HUES64 (cell line): Measurements from ENCODE around the gene ACHE.

Experiments
- H3K27ac ChIP-seq: 2 replicates; pipeline ENCODE4 v1.7.0; 2013; ENCODE audit warnings: low read depth, low read length, inconsistent platforms
- H3K27me3 ChIP-seq: 2 replicates; pipeline ENCODE4 v1.6.1; 2013; ENCODE audit warnings: mild to moderate bottlenecking, low read length; ENCODE audit not compliant: insufficient read depth
- H3K36me3 ChIP-seq: 2 replicates; pipeline ENCODE4 v1.6.1; 2013; ENCODE audit warnings: mild to moderate bottlenecking, low read length; ENCODE audit not compliant: insufficient read depth
- H3K4me1 ChIP-seq: 2 replicates; pipeline ENCODE4 v1.6.1; 2013; ENCODE audit warnings: mild to moderate bottlenecking, low read length, moderate library complexity; ENCODE audit not compliant: insufficient read depth
- H3K4me3 ChIP-seq: 2 replicates; pipeline ENCODE4 v1.5.1; 2013; ENCODE audit warnings: mild to moderate bottlenecking, low read length, moderate library complexity
- H3K9ac ChIP-seq: 2 replicates; pipeline ENCODE4 v1.6.1; 2013; ENCODE audit warnings: mild to moderate bottlenecking, low read depth, low read length
- H3K9me3 ChIP-seq: 2 replicates; pipeline ENCODE4 v1.6.1; 2013; ENCODE audit warnings: low read depth, low read length; ENCODE audit not compliant: insufficient read depth
- WGBS: fragments of 150-250, 120-280 bp; methylation state at CpG from one replicate; pipeline ENCODE4 v1.1.7; 2013; ENCODE audit warnings: missing lambda C conversion rate; 5-methylcytosine and 5-hydroxymethylcytosine counted together

The ACHE gene

DNA sequence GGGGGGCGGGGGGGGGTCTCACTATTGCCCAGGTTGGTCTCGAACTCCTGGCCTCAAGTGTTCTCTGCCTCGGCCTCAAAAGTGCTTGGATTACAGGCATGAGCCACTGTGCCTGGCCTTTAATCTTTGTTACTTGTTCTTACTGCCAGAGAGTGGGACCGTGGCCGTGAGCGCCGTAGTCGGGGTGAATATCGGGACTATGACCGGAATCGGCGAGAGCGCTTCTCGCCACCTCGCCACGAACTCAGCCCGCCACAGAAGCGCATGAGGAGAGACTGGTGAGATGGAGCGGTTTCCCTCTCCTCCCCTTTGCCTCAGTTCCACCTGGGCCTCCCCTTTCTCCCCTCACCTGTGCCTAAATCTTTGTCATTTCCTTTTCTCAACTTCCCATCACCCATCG is 14.6 kb downstream of the ACHE start:
- peaks cover 96% of the 10 kb centered on the region for H3K36me3 ChIP-seq
- H3K27me3 ChIP-seq = no peaks in the 10 kb centered on the region
- no peak overlapping the region for H3K9ac ChIP-seq
- H3K4me1 ChIP-seq = peaks cover 3% of the 10 kb centered on the region; the same call in 1 of the 2 replicates
- 95% methylated on average over 20 of the region's 20 CpGs for WGBS
- H3K4me3 ChIP-seq = no peak overlapping the region
- H3K9me3 ChIP-seq = no peaks in the 10 kb centered on the region
- H3K27ac ChIP-seq = no peak overlapping the region

DNA sequence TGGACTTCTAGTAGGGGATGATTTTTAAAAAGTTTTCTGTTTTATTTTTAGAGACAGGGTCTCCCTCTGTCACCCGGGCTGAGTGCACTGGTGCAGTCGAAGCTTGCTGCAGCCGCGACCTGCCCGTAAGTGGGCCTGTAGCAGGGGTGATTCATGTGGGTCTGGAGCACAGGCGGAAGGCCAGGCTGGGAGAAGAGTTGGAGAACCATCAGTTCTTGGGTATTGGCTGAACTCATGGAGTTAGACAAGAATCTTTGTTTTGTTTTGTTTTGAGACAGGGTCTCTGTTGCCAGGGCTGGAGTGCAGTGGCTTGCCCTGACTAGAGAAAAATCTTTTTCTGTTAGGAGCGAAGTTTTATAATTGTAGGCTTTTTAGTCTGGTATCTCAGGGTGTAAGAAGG is 15.0 kb downstream of the ACHE start:
- H3K27ac ChIP-seq = no peak overlapping the region
- 94% methylated on average over 7 of the region's 7 CpGs for WGBS
- peaks cover 91% of the 10 kb centered on the region for H3K36me3 ChIP-seq
- no peaks in the 10 kb centered on the region for H3K9me3 ChIP-seq
- H3K27me3 ChIP-seq = no peaks in the 10 kb centered on the region
- no peak overlapping the region for H3K9ac ChIP-seq
- peaks cover 8% of the 10 kb centered on the region; the same call in 1 of the 2 replicates for H3K4me1 ChIP-seq
- no peak overlapping the region for H3K4me3 ChIP-seq

DNA sequence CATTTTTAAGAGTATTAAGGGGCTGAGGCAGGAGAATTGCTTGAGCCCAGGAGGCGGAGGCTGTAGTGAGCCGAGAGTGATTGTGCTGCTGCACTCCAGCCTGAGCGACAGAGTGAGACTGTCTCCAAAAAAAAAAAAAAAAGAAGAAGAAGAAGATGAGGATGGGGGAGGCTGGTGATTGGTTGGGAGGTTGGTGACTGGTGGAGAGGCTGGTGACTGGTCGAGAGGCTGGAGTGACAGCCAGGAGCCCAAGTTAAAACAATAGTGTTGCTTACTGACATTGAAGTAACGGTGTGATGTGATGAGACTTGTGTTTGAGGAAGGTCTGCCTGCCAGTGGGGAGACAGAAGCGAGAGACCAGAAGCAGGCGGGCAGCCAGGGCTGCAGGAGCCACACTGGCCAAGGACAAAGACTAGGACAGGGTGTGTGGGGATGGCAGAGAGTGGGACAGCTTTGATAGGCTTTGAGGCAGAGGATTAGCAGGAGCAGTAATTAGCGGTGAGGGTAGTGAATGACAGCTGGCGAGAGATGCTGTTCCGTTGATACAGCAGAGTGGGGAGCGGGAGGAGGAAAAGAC is 15.9 kb downstream of the ACHE start:
- H3K4me1 ChIP-seq = peaks cover 8% of the 10 kb centered on the region; the same call in 1 of the 2 replicates
- H3K27ac ChIP-seq = no peak overlapping the region
- WGBS = 87% methylated on average over 11 of the region's 11 CpGs
- H3K9me3 ChIP-seq = no peaks in the 10 kb centered on the region
- H3K36me3 ChIP-seq = peaks cover 82% of the 10 kb centered on the region
- no peaks in the 10 kb centered on the region for H3K27me3 ChIP-seq
- H3K4me3 ChIP-seq = no peak overlapping the region
- no peak overlapping the region for H3K9ac ChIP-seq

DNA sequence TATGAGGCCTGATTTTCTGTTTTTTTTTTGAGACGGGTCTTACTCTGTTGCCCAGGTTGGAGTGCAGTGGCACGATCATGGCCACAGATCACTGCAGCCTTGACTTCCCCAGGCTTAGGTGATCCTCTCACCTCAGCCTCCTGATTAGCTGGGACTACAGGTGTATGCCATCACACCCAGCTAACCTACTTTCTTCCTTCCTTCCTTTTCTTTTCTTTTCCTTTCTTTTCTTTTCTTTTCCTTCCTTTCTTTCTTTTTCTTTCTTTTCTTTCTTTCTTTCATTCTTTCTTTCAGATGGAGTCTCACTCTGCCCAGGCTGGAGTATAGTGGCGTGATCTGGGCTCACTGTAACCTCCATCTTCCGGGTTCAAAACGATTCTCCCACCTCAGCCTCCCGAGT is 17.0 kb downstream of the ACHE start:
- Histone ChIP-seq H3K9ac (no peak overlapping the region), H3K27me3 (no peaks in the 10 kb centered on the region), H3K36me3 (peaks cover 79% of the 10 kb centered on the region), H3K4me3 (no peak overlapping the region), H3K27ac (no peak overlapping the region), H3K9me3 (no peaks in the 10 kb centered on the region), H3K4me1 (peaks cover 8% of the 10 kb centered on the region; the same call in 1 of the 2 replicates)
- WGBS = 94% methylated on average over 6 of the region's 6 CpGs

DNA sequence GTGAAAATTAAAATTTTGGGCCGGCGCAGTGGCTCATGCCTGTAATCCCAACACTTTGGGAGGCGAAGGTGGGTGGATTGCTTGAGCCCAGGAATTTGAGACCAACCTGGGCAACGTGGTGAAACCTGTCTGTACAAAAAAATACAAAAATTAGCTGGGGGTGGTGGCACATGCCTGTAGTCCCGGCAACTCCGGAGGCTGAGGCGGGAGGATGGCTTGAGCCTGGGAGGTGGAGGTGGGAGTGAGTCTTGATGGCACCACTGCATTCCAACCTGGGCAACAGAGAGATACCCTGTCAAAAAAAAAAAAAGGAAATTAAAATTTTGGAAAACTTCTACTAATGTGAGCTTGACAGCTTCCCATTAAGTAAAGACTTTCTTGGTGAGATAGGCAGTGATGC is 17.7 kb downstream of the ACHE start:
- Histone ChIP-seq H3K36me3 (peaks cover 78% of the 10 kb centered on the region), H3K4me3 (no peak overlapping the region), H3K27me3 (no peaks in the 10 kb centered on the region), H3K9me3 (no peaks in the 10 kb centered on the region), H3K4me1 (peaks cover 8% of the 10 kb centered on the region; the same call in 1 of the 2 replicates), H3K27ac (no peak overlapping the region), H3K9ac (no peak overlapping the region)
- WGBS = 93% methylated on average over 7 of the region's 7 CpGs

DNA sequence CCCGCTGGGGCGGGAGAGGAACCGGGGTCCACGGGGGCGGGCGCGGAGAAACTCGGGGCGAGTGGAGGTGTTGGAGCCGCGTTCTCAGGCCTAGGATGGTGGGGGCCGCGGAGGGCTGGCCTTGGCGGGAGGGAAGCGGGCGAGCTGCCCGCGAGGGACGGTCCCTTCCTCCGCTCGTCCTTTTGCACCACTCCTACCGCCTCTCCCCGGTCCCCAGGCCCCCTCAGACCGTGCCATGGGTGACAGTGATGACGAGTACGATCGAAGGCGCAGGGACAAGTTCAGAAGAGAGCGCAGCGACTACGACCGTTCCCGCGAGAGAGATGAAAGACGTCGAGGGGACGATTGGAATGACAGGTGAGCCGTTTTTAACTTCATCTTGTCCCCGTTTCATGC is 20.3 kb downstream of the ACHE start:
- Histone ChIP-seq H3K4me3 (peak overlapping the region; percentile 100), H3K27ac (peak overlapping the region; percentile 96), H3K4me1 (peaks cover 8% of the 10 kb centered on the region; the same call in 1 of the 2 replicates), H3K27me3 (no peaks in the 10 kb centered on the region), H3K9me3 (no peaks in the 10 kb centered on the region), H3K9ac (peak overlapping the region; percentile 91), H3K36me3 (peaks cover 73% of the 10 kb centered on the region)
- WGBS = under 1% methylated on average over 39 of the region's 39 CpGs

DNA sequence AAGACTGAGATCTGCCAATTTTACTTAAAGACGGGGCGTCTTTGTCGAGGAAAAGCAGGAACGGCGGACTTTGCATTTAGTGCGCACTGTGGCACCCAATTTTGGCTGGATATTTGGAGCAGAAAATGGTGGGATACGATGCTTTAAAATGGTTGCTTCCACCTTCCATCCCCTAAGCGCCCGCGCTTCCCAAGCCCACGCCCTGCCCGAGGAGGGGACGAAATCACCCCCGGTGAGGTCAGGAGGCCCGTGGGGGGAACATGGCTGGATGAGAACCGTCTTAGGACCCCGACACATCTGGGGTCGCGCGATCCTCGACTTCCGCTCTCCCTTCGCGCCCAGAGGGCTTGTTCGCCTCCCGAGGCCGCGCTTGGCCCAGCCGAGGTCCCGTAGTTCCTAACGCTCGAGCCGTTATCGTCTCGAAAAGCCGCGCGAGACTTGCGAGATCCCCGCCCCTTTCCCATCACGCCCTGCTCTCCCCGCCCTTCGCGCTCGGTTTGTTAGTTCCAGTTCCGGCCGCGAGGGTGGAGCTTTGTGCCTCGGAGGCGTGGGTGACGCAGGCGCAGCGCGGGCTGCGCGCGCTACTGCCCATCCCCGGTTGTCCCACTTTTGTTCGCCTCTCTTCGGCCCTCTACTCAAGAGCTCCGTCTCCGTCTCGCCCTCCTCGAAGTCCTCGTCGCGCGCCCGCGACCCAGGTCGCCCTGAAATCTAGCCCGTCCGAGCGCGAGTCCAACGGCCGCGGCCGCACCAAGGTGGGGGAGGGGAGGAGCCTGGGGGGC is 20.9 kb downstream of the ACHE start, which contains the start of gene SRRT:
Gene SRRT (plus strand): TSS at position 527 of the 779 bp plus-strand sequence. CDS start 488 bp downstream, outside the sequence.
- Histone ChIP-seq H3K36me3 (peaks cover 73% of the 10 kb centered on the region), H3K4me1 (peaks cover 8% of the 10 kb centered on the region; the same call in 1 of the 2 replicates), H3K27me3 (no peaks in the 10 kb centered on the region), H3K4me3 (peak within 1 kb of the TSS; percentile 100), H3K9me3 (no peaks in the 10 kb centered on the region), H3K27ac (peak within 1 kb of the TSS; percentile 96), H3K9ac (peak within 1 kb of the TSS; percentile 91)
- 5% methylated on average over 79 of the region's 79 CpGs for WGBS

DNA sequence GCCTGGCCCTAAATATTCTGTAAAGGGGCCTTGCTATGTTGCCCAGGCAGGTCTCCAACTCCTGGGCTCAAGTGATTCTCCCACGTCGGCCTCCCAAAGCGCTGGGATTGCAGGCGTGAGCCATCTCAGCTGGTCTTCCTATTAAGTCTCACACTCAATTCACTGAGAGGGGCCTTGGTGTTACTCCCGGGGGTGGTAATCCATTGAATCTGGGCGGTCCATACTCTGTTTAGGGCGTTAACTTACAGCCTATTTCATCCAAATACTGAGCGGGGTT is 21.4 kb downstream of the ACHE start:
- WGBS = 83% methylated on average over 8 of the region's 8 CpGs
- Histone ChIP-seq H3K4me3 (peak overlapping the region; percentile 100), H3K9me3 (no peaks in the 10 kb centered on the region), H3K36me3 (peaks cover 67% of the 10 kb centered on the region), H3K27ac (peak overlapping the region; percentile 89), H3K27me3 (no peaks in the 10 kb centered on the region), H3K4me1 (peaks cover 8% of the 10 kb centered on the region; the same call in 1 of the 2 replicates), H3K9ac (peak overlapping the region; percentile 91)

DNA sequence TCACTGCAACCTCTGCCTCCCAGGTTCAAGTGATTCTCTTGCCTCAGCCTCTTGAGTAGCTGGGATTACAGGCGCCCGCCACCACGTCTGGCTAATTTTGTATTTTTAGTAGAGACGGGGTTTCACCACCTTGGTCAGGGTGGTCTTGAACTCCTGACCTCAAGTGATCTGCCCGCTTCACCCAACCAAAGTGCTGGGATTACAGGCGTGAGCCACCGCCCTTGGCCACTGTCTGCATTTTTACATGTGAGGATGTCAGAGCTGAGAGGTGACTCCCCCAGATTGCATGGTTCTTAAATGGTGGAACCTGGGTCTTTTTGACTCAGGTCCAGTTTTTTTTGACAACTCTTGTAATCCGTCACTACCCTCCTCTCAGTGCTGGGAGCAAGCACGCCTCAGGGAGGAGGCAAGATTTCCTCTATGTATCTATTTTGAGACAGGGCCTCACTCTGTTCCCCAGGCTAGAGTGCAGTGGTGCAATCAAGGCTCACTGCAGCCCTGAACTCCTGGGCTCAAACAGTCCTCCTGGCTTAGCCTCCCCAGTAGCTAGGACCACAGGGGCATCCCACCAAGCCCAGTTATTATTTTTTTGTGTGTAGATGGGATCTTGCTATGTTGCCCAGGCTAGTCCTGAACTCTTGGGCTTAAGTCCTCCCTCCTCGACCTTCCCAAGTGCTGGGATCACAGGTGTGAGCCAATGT is 21.9 kb downstream of the ACHE start:
- H3K4me3 ChIP-seq = peak overlapping the region; percentile 100
- H3K36me3 ChIP-seq = peaks cover 62% of the 10 kb centered on the region
- WGBS = 96% methylated on average over 10 of the region's 10 CpGs

DNA sequence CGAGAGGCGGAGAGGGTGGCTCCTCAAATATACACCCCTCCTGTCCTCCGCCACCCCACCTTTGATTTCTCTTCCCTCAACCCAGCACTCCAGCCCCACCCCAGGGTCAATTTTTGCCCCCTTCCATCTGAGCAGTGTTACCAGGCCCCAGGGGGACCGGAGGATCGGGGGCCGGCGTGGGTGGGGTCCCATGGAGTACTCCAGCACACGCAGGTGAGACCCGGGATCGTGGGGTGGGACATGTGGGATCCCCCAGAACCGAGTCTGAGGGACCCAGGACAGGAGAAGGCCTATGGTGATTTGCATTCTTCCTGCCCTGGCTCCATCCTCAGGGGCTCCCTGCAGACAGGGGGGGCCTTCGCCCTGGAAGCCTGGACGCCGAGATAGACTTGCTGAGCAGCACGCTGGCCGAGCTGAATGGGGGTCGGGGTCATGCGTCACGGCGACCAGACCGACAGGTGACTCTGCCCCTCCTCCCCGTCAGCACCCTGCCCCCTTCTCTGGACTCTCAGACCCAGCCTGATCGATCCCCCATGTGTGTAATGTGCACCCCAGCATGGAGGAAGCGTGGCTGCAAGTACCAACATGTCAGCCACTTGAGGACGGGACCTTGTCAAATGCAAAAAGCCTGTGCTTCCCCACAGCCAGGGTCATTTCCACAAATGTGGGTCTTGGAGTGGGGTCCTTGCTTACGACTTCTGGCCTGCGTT is 27.8 kb downstream of the ACHE start:
- Histone ChIP-seq H3K4me3 (peak overlapping the region; percentile 90), H3K27me3 (no peaks in the 10 kb centered on the region), H3K4me1 (peaks cover 10% of the 10 kb centered on the region), H3K9ac (peak overlapping the region; percentile 95), H3K27ac (peak overlapping the region; percentile 98), H3K9me3 (no peaks in the 10 kb centered on the region), H3K36me3 (peaks cover 31% of the 10 kb centered on the region)
- WGBS = 10% methylated on average over 26 of the region's 27 CpGs

More for the DNA sequence above, 21.9 kb downstream of the ACHE start:
- Histone ChIP-seq H3K27ac (peak overlapping the region; percentile 89), H3K4me1 (peaks cover 8% of the 10 kb centered on the region; the same call in 1 of the 2 replicates), H3K27me3 (no peaks in the 10 kb centered on the region), H3K9me3 (no peaks in the 10 kb centered on the region), H3K9ac (peak overlapping the region; percentile 91)
